GM12875 (cell line): ENCODE data around the gene SLIT2.

Source experiments
- H3K4me3 ChIP-seq: one replicate; pipeline ENCODE4 v1.5.1; 2011; ENCODE audit warnings: low read depth, low read length, control low read depth
- TF ChIP-seq, protein P1 (sequence below): IDR thresholded peaks from 2 replicates; pipeline ENCODE4 v1.5.1; 2011; ENCODE audit warnings: low read depth, mild to moderate bottlenecking, control low read depth, inconsistent platforms, low read length, moderate library complexity, borderline replicate concordance; ENCODE audit not compliant: insufficient read depth

SLIT2 gene

DNA sequence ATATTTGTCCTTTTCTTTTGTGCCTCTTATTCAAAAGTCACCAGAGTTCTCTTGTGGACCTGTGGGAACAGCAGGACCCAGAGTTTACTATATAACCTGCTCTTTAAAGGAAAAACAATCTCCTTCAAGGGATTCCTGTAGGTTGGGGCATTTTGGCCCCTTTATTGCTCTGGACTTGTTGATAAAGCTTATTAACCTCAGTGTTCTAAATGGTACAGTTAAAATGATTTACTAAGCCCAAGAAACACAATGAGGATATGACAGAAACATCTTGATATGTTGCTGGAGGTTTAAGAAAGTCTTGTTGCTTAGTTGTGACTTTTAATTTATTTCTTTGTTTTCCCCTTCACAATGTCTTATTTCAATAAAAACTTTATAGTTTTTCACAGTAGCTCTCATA is 46.8 kb downstream of the SLIT2 start:
- no peak overlapping the region for H3K4me3 ChIP-seq
- TF ChIP-seq, protein P1, sequence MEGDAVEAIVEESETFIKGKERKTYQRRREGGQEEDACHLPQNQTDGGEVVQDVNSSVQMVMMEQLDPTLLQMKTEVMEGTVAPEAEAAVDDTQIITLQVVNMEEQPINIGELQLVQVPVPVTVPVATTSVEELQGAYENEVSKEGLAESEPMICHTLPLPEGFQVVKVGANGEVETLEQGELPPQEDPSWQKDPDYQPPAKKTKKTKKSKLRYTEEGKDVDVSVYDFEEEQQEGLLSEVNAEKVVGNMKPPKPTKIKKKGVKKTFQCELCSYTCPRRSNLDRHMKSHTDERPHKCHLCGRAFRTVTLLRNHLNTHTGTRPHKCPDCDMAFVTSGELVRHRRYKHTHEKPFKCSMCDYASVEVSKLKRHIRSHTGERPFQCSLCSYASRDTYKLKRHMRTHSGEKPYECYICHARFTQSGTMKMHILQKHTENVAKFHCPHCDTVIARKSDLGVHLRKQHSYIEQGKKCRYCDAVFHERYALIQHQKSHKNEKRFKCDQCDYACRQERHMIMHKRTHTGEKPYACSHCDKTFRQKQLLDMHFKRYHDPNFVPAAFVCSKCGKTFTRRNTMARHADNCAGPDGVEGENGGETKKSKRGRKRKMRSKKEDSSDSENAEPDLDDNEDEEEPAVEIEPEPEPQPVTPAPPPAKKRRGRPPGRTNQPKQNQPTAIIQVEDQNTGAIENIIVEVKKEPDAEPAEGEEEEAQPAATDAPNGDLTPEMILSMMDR, result no peak

DNA sequence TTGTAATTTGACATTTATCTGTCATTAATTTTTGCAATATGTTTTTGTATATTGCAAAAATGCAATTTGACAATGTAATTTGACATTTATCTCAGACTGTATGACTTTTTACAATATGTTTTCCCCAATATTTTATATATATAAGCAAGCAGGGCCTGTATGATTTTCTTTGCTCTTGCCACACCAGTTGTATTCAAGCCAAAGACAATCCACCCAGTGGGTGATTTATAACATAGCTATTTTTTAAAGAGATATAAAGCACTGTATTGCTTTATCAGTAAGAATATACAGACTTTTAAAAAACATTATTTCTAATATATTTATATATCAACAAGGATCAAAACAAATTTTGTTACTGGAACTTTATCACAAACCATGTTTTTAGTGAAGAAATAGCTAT is 47.3 kb downstream of the SLIT2 start:
- no peak overlapping the region for H3K4me3 ChIP-seq
- TF ChIP-seq, protein P1, result no peak

DNA sequence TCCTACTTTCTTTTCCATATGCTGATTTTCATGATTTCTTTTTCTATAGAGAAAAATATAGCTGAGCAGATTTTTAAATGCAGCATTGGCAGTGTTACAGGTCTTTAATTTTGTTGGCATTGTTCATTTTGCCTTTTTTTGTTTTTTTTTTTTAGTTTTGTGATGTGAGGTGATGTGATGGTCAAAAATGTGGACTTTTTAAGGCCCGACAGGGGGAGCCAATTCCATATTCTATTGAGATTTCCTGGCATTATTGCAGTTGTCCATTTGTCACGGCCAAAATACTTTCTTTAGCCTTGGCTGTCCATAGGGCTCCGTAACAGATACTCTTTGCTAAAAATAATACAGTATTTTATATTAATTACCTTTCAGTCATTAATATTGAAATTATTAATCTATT is 47.8 kb downstream of the SLIT2 start:
- H3K4me3 ChIP-seq, result no peak overlapping the region
- TF ChIP-seq, protein P1, result no peak

DNA sequence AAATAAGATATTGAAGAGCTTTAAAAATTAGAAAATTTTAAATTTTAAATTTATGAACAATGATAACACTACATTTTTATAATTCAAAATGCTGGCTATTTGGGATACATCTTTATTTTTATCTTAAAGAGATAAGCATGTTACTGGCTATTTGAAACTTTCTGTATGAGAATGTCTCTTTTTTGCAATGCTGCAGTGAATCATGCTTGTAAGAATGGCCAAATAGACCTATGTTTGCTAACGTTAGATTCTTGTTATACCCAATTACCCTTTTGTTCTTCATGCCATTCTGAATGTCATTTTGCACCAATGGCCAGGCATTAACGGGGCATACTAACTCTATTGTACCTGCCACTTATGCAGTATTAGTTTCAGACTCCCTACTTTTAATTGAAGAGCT is 49.5 kb downstream of the SLIT2 start:
- TF ChIP-seq, protein P1, result no peak
- no peak overlapping the region for H3K4me3 ChIP-seq
